HEK293 (cell line): ENCODE results near the gene RGMA.

Experiments used
- CTCF ChIA-PET: fragments of 350-600 bp; formaldehyde crosslinking; extraction: SDS; loops from one replicate; lab custom pipeline; 2021; ENCODE audit warnings: antibody characterized with exemption; lab: Yijun Ruan, JAX
- POLR2A ChIA-PET: fragments of 300-600 bp; formaldehyde crosslinking; extraction: SDS; loops from one replicate; lab custom pipeline; 2020; ENCODE audit warnings: antibody characterized with exemption, inconsistent platforms; lab: Yijun Ruan, JAX
- H3K27ac ChIP-seq: fragments of 200-500 bp; sonication (Bioruptor generic); 2 replicates; pipeline ENCODE4 v1.5.1; 2014; ENCODE audit warnings: low read depth, low read length, control low read depth, inconsistent platforms; ENCODE audit errors: extremely low read depth
- H3K36me3 ChIP-seq, 2 experiments: fragments of 200-500 bp in 1 of 2; sonication (Bioruptor generic) in 1 of 2; 1 replicate in 1 of 2; 2 replicates in 1 of 2; pipeline ENCODE4 v1.5.1; 2014 to 2017; ENCODE audit warnings: inconsistent platforms in 2 of 2, low read length in 2 of 2; ENCODE audit not compliant: control insufficient read depth in 2 of 2, insufficient read depth in 1 of 2
- H3K4me1 ChIP-seq: fragments of 200-500 bp; sonication (Bioruptor generic); 2 replicates; pipeline ENCODE4 v1.5.1; 2014; ENCODE audit warnings: mild to moderate bottlenecking, low read length, inconsistent platforms; ENCODE audit not compliant: control insufficient read depth, insufficient read depth
- H3K4me3 ChIP-seq: 2 replicates; pipeline ENCODE4 v1.5.1; 2011; ENCODE audit warnings: low read depth, mild to moderate bottlenecking, control low read depth, low read length, moderate library complexity
- H3K9me3 ChIP-seq: fragments of 200-500 bp; sonication (Bioruptor generic); 2 replicates; pipeline ENCODE4 v1.5.1; 2014; ENCODE audit warnings: low read depth, low read length, inconsistent platforms; ENCODE audit not compliant: control insufficient read depth, insufficient read depth
- HOXD13 ChIP-seq: sonication (generic); formaldehyde crosslinking; IDR thresholded peaks from 2 replicates; pipeline ENCODE4 v1.8.0; 2022; ENCODE audit warnings: missing genetic modification reagents, borderline replicate concordance
- KLF1 ChIP-seq: fragments of 450-650 bp; formaldehyde crosslinking; IDR thresholded peaks from 2 replicates; pipeline ENCODE4 v1.5.1; 2016; ENCODE audit warnings: missing biosample characterization, missing genetic modification characterization
- MZF1 ChIP-seq: fragments of 450-650 bp; formaldehyde crosslinking; IDR thresholded peaks from 2 replicates; pipeline ENCODE4 v1.5.1; 2017; ENCODE audit warnings: missing biosample characterization, missing genetic modification characterization, borderline replicate concordance
- ZFP37 ChIP-seq: fragments of 450-650 bp; formaldehyde crosslinking; IDR thresholded peaks from 2 replicates; pipeline ENCODE4 v1.5.1; 2016; ENCODE audit warnings: missing biosample characterization, missing genetic modification characterization
- ZFP69B ChIP-seq: fragments of 450-650 bp; formaldehyde crosslinking; IDR thresholded peaks from 2 replicates; pipeline ENCODE4 v1.5.1; 2016; ENCODE audit warnings: missing biosample characterization, missing genetic modification characterization
- ZNF112 ChIP-seq: fragments of 450-650 bp; formaldehyde crosslinking; IDR thresholded peaks from 2 replicates; pipeline ENCODE4 v1.5.0; 2017; ENCODE audit warnings: missing biosample characterization, missing genetic modification characterization
- ZNF394 ChIP-seq: fragments of 450-650 bp; formaldehyde crosslinking; IDR thresholded peaks from 2 replicates; pipeline ENCODE4 v1.5.1; 2016; ENCODE audit warnings: missing biosample characterization, missing genetic modification characterization, mild to moderate bottlenecking, moderate library complexity, borderline replicate concordance
- ZNF510 ChIP-seq: fragments of 450-650 bp; formaldehyde crosslinking; IDR thresholded peaks from 2 replicates; pipeline ENCODE4 v1.5.1; 2018; ENCODE audit warnings: mild to moderate bottlenecking, missing genetic modification characterization, missing biosample characterization; ENCODE audit not compliant: insufficient replicate concordance
- ZNF555 ChIP-seq: fragments of 450-650 bp; formaldehyde crosslinking; conservative IDR thresholded peaks from 2 replicates; pipeline ENCODE4 v1.5.1; 2017; ENCODE audit warnings: missing biosample characterization, mild to moderate bottlenecking, missing genetic modification characterization, inconsistent platforms
- ZNF677 ChIP-seq: fragments of 450-650 bp; IDR thresholded peaks from 2 replicates; pipeline ENCODE4 v1.5.0; 2018; ENCODE audit warnings: missing biosample characterization, mild to moderate bottlenecking, missing genetic modification characterization, moderate library complexity
- ZSCAN23 ChIP-seq: fragments of 450-650 bp; formaldehyde crosslinking; IDR thresholded peaks from 2 replicates; pipeline ENCODE4 v1.5.1; 2016; ENCODE audit warnings: missing biosample characterization, missing genetic modification characterization
- TF ChIP-seq, protein P1 (sequence below): fragments of 450-650 bp; formaldehyde crosslinking; IDR thresholded peaks from 2 replicates; pipeline ENCODE4 v1.5.1; 2016; ENCODE audit warnings: missing biosample characterization, missing genetic modification characterization, borderline replicate concordance
- TF ChIP-seq, protein P2 (sequence below): fragments of 450-650 bp; formaldehyde crosslinking; IDR thresholded peaks from 2 replicates; pipeline ENCODE4 v1.5.1; 2016; ENCODE audit warnings: missing biosample characterization, missing genetic modification characterization
- TF ChIP-seq, protein P3 (sequence below): fragments of 450-650 bp; formaldehyde crosslinking; IDR thresholded peaks from 2 replicates; pipeline ENCODE4 v1.5.1; 2016; ENCODE audit warnings: missing biosample characterization, missing genetic modification characterization
- TF ChIP-seq, protein P4 (sequence below): fragments of 450-650 bp; formaldehyde crosslinking; IDR thresholded peaks from 2 replicates; pipeline ENCODE4 v1.5.1; 2016; ENCODE audit warnings: missing biosample characterization, missing genetic modification characterization

Gene RGMA

DNA sequence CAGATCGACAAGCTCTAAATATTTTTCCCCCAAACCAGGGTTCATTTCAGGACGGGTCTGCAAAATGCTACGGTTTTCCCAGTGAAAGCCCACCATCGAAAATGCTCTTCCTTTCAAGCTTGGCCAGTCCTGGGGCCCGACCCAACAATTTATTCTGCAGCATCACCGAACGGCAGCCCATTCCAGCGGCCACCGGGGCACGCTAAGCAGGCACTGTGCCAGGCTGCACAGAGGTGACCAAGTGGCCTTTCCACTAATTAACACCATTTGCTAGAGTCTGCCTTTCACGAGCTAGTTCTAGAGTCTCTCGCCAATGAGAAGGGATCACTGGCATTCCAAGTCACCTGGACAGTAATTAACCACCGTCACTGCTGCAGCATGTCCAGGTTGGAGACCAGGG lies 14.4 kb downstream of the RGMA start:
- TF ChIP-seq ZFP37 (tag by site-specific recombination) (no peak), ZNF555 (tag by site-specific recombination) (no peak), ZNF677 (tag by site-specific recombination) (no peak), MZF1 (tag by site-specific recombination) (no peak), ZNF112 (tag by site-specific recombination) (no peak), KLF1 (tag by site-specific recombination) (no peak), ZNF510 (tag by site-specific recombination) (no peak), HOXD13 (no peak), ZFP69B (no peak)
- TF ChIP-seq, protein P1, sequence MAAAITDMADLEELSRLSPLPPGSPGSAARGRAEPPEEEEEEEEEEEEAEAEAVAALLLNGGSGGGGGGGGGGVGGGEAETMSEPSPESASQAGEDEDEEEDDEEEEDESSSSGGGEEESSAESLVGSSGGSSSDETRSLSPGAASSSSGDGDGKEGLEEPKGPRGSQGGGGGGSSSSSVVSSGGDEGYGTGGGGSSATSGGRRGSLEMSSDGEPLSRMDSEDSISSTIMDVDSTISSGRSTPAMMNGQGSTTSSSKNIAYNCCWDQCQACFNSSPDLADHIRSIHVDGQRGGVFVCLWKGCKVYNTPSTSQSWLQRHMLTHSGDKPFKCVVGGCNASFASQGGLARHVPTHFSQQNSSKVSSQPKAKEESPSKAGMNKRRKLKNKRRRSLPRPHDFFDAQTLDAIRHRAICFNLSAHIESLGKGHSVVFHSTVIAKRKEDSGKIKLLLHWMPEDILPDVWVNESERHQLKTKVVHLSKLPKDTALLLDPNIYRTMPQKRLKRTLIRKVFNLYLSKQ (tag by site-specific recombination): no peak
- TF ChIP-seq, protein P2, sequence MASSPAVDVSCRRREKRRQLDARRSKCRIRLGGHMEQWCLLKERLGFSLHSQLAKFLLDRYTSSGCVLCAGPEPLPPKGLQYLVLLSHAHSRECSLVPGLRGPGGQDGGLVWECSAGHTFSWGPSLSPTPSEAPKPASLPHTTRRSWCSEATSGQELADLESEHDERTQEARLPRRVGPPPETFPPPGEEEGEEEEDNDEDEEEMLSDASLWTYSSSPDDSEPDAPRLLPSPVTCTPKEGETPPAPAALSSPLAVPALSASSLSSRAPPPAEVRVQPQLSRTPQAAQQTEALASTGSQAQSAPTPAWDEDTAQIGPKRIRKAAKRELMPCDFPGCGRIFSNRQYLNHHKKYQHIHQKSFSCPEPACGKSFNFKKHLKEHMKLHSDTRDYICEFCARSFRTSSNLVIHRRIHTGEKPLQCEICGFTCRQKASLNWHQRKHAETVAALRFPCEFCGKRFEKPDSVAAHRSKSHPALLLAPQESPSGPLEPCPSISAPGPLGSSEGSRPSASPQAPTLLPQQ (tag by site-specific recombination): no peak
- TF ChIP-seq, protein P3, sequence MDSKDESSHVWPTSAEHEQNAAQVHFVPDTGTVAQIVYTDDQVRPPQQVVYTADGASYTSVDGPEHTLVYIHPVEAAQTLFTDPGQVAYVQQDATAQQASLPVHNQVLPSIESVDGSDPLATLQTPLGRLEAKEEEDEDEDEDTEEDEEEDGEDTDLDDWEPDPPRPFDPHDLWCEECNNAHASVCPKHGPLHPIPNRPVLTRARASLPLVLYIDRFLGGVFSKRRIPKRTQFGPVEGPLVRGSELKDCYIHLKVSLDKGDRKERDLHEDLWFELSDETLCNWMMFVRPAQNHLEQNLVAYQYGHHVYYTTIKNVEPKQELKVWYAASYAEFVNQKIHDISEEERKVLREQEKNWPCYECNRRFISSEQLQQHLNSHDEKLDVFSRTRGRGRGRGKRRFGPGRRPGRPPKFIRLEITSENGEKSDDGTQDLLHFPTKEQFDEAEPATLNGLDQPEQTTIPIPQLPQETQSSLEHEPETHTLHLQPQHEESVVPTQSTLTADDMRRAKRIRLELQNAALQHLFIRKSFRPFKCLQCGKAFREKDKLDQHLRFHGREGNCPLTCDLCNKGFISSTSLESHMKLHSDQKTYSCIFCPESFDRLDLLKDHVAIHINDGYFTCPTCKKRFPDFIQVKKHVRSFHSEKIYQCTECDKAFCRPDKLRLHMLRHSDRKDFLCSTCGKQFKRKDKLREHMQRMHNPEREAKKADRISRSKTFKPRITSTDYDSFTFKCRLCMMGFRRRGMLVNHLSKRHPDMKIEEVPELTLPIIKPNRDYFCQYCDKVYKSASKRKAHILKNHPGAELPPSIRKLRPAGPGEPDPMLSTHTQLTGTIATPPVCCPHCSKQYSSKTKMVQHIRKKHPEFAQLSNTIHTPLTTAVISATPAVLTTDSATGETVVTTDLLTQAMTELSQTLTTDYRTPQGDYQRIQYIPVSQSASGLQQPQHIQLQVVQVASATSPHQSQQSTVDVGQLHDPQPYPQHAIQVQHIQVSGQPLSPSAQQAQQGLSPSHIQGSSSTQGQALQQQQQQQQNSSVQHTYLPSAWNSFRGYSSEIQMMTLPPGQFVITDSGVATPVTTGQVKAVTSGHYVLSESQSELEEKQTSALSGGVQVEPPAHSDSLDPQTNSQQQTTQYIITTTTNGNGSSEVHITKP (tag by site-specific recombination): no peak
- TF ChIP-seq, protein P4, sequence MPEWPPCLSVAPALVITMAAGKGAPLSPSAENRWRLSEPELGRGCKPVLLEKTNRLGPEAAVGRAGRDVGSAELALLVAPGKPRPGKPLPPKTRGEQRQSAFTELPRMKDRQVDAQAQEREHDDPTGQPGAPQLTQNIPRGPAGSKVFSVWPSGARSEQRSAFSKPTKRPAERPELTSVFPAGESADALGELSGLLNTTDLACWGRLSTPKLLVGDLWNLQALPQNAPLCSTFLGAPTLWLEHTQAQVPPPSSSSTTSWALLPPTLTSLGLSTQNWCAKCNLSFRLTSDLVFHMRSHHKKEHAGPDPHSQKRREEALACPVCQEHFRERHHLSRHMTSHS (tag by site-specific recombination): no peak
- H3K36me3 ChIP-seq: no peaks in the 10 kb centered on the region
- H3K9me3 ChIP-seq: no peaks in the 10 kb centered on the region
- H3K4me1 ChIP-seq: peaks cover 25% of the 10 kb centered on the region
- ChIA-PET CTCF (interaction anchor here (0.6 to 1.3 kb wide), 2 partner anchors 13 to 44 kb away, joined by 4 to 6 read pairs; no protein-coding TSS in a partner anchor), POLR2A (interaction anchor here (1.2 kb wide), 1 partner anchor 14 kb away, joined by 5 read pairs; the partner anchor contains the start of gene RGMA)
- H3K27ac ChIP-seq: no peak overlapping the region
- H3K4me3 ChIP-seq: no peak overlapping the region

DNA sequence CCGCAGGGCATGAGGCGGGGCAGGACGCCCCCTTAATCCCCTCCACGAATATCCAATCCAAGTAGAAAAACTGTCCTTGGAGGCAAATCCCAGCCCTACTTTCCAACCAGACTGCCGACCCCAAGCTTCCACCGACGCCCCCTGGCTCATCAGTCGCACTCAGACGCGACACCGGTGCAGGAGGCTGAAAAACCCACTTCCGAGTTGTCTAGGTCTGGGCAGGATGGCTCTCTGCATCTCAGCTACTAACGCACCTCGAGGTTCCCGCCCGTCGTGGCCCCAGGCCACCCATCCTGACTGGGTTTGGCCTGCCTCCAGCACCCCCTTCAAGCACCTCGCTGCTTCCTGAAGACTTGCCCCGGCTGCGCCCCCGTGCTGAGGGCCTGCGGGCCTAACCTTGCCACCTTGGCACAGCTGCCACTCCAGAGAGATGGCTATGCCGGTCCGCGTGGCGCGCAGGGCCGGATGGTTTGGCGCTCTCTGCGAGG lies 15.5 kb downstream of the RGMA start:
- no peak overlapping the region; the same call in 1 of the 2 replicates for H3K27ac ChIP-seq
- H3K36me3 ChIP-seq: no peaks in the 10 kb centered on the region
- CTCF ChIA-PET: interaction anchor here (0.7 to 4.3 kb wide), 2 partner anchors 14 to 902 kb away, joined by 3 to 25 read pairs; no protein-coding TSS in a partner anchor
- peak overlapping the region; percentile 28 for H3K4me3 ChIP-seq
- POLR2A ChIA-PET: interaction anchor here (1.2 to 1.5 kb wide), 2 partner anchors 9 to 15 kb away, joined by 5 read pairs; partner anchors contain the start of gene RGMA
- TF ChIP-seq ZSCAN23 (tag by site-specific recombination) (no peak), ZNF394 (tag by site-specific recombination) (no peak)
- no peaks in the 10 kb centered on the region for H3K9me3 ChIP-seq
- peaks cover 33% of the 10 kb centered on the region for H3K4me1 ChIP-seq
